K562 (cell line): ENCODE data around the gene MC1R. TPM values are rescaled to one million over a fixed set of nuclear protein-coding genes. Genes with fewer than 3 reads are reported as not detected.

Experiments used
- ARID4B ChIP-seq: sonication (generic); formaldehyde crosslinking; IDR thresholded peaks from 2 replicates; pipeline ENCODE4 v1.8.0; 2022; ENCODE audit warnings: mild to moderate bottlenecking, missing genetic modification reagents
- CREB1 ChIP-seq, 2 experiments: sonication (generic) in 1 of 2; formaldehyde crosslinking in 1 of 2; IDR thresholded peaks; 2 replicates each; pipeline versions ENCODE4 v1.6.1 to v1.8.0; 2012 to 2022; ENCODE audit warnings: inconsistent platforms in 1 of 2, mild to moderate bottlenecking in 1 of 2, missing genetic modification reagents in 1 of 2, moderate library complexity in 1 of 2
- GABPB2 ChIP-seq: fragments of 250-450 bp; sonication (Bioruptor Pico); conservative IDR thresholded peaks from 2 replicates; pipeline ENCODE4 v1.5.1; 2021; ENCODE audit warnings: mild to moderate bottlenecking
- MAFK ChIP-seq: IDR thresholded peaks from 2 replicates; pipeline ENCODE4 v1.6.1; 2011; ENCODE audit warnings: low read length, improper control_type of control experiment
- POLR2AphosphoS5 ChIP-seq: IDR thresholded peaks from 2 replicates; pipeline ENCODE4 v1.6.1; 2011; ENCODE audit warnings: mild to moderate bottlenecking, low read depth, low read length, moderate library complexity; ENCODE audit not compliant: control insufficient read depth, insufficient read depth
- RB1 ChIP-seq: fragments of 450-650 bp; IDR thresholded peaks from 2 replicates; pipeline ENCODE4 v1.6.1; 2017; ENCODE audit warnings: low read depth, mild to moderate bottlenecking
- SMC3 ChIP-seq: conservative IDR thresholded peaks from 2 replicates; pipeline ENCODE4 v1.6.1; 2011; ENCODE audit warnings: low read depth, low read length, improper control_type of control experiment; ENCODE audit not compliant: insufficient read depth
- ZMIZ1 ChIP-seq, 2 experiments: fragments of 150-350 bp in 1 of 2; IDR thresholded peaks; 2 replicates each; pipeline ENCODE4 v1.6.1; 2012 to 2016; ENCODE audit warnings: low read depth in 2 of 2, low read length in 2 of 2, mild to moderate bottlenecking in 1 of 2, moderate library complexity in 1 of 2
- ZNF3 ChIP-seq: fragments of 250-450 bp; sonication (Bioruptor Pico); IDR thresholded peaks from 2 replicates; pipeline ENCODE4 v1.5.0; 2021; ENCODE audit warnings: mild to moderate bottlenecking, moderate library complexity
- polyA plus RNA-seq, 8 experiments: library from polyadenylated mRNA; depleted of rRNA in 4 of 8; stranded (reverse) in 5 of 8; unstranded in 3 of 8; fragments of >200 nt; fragmentation: Nextera tagmentation in 2 of 8; fragmentation: Illumina TruSeq in 1 of 8; extraction: Ambion mirVana in 2 of 8; extraction: Trizol in 1 of 8; gene quantifications; 2 replicates each; pipeline versions ENCODE4 v1.2.1 to v1.2.3, GENCODE V29; 2011 to 2014; ENCODE audit warnings: inconsistent platforms in 1 of 8, missing spikeins in 1 of 8
- total RNA-seq, 7 experiments: library from RNA; depleted of rRNA in 6 of 7; stranded (reverse); fragments of >200 nt in 6 of 7; fragmentation: Illumina TruSeq in 2 of 7; extraction: Trizol in 2 of 7; gene quantifications; 2 replicates each; pipeline versions ENCODE4 v1.2.1 to v1.2.3, GENCODE V29; 2011 to 2021; ENCODE audit warnings: low replicate concordance in 1 of 7

The MC1R gene
- total and polyA plus RNA-seq, 9 of the 15 experiments (the other 6 are each of a cell fraction or from before 2014, with no cell fraction given): 0.14 to 5.3 (median 2.5) TPM; not detected in 1

- TF ChIP-seq ARID4B (CRISPR knock-in tag) (0 out of 2 replicates have a peak, but pooled peaks have one; percentile 28), ZNF3 (CRISPR knock-in tag) (no peak), ZMIZ1 (IDR thresholded peaks at IDR 0.05; ENCODE audit: low read depth in 2 of 2, low read length in 2 of 2) (no peak), CREB1 (IDR thresholded peaks at IDR 0.05) (peak; percentile 47), CREB1 (CRISPR knock-in tag; IDR thresholded peaks at IDR 0.05) (peak; percentile 47; the same call in 1 of the 2 replicates), POLR2AphosphoS5 (peak; percentile 42; the same call in 1 of the 2 replicates), MAFK (no peak), GABPB2 (no peak), RB1 (peak; percentile 59; the same call in 1 of the 2 replicates), SMC3 (peak; percentile 51; the same call in 1 of the 2 replicates)
Measured at GRCh38 chr16:89909777-89910716, 8.6 kb upstream of the MC1R start (continued).
